ENCODE measurements around the gene DGKB. TPM values are rescaled to one million over a fixed set of nuclear protein-coding genes. Genes with fewer than 3 reads are reported as not detected.

Gene DGKB
- total RNA-seq, 4 donors from 2014 or later, result 4.4 to 33.1 (median 9.3) TPM

DNA sequence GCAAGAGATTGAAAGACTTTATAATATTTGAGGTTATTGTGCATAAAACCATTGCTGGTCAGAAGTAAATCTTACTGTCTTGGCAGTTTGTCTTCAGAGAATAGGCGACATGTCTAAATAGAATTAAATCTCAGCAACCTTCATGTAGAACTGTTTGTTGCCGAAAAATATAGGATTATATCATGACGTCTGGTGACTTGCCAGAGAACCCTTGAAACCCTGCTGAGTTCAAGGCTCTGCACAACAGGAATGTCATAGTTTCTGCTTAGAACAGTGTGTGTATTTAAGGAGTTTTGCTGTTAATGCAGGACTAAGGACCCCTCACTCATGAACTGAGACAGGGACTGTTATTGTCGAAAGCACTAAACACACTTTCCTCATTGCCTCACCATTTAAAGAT is 706.7 kb downstream of the DGKB start:
- TF ChIP-seq CTCF (IDR thresholded peaks at IDR 0.05) (no peak), POLR2A (IDR thresholded peaks at IDR 0.05) (no peak)
- Histone ChIP-seq H3K27me3 (no peaks in the 10 kb centered on the region), H3K27ac (no peak overlapping the region), H3K4me3 (no peak overlapping the region), H3K9me3 (no peaks in the 10 kb centered on the region), H3K4me1 (no peaks in the 10 kb centered on the region), H3K36me3 (no peaks in the 10 kb centered on the region)
- intact Hi-C loops (cut with DNase I; ENCODE audit: low total_unique reads), result no loop called here
- no peak for DNase-seq

GRCh38 chr7:14195079-14195478 is 707.5 kb downstream of the DGKB start:
- Histone ChIP-seq H3K27me3 (no peaks in the 10 kb centered on the region), H3K4me3 (no peak overlapping the region), H3K36me3 (no peaks in the 10 kb centered on the region), H3K4me1 (no peaks in the 10 kb centered on the region), H3K9me3 (no peaks in the 10 kb centered on the region), H3K27ac (no peak overlapping the region)
- no peak for TF ChIP-seq POLR2A (IDR thresholded peaks at IDR 0.05)
- TF ChIP-seq CTCF (IDR thresholded peaks at IDR 0.05), result no peak
- no peak for DNase-seq
- intact Hi-C loops (cut with DNase I; ENCODE audit: low total_unique reads), result no loop called here

DNA sequence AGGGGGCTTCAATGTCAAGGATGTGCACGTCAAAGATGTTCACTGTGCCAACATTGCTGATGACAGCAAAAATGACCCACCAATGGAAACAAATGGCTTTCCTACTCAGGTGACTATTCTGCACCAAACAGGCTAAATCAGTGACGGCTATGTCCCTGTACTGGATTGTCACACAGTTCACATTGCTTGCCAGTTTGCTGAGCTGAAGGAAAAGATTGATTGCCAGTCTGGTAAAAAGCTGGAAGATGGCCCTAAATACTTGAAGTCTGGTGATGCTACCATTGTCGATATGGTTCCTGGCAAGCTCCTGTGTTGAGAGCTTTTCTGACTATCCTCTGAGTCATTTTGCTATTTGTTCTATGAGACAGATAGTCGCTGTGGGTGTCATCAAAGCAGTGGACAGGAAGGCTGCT is 710.9 kb downstream of the DGKB start:
- no peak for DNase-seq
- TF ChIP-seq CTCF (IDR thresholded peaks at IDR 0.05) (no peak), POLR2A (IDR thresholded peaks at IDR 0.05) (no peak)
- H3K27ac ChIP-seq, result no peak overlapping the region
- no peaks in the 10 kb centered on the region for H3K4me1 ChIP-seq
- intact Hi-C loops (cut with DNase I; ENCODE audit: low total_unique reads), result no loop called here
- no peaks in the 10 kb centered on the region for H3K9me3 ChIP-seq
- no peaks in the 10 kb centered on the region for H3K36me3 ChIP-seq
- H3K27me3 ChIP-seq, result no peaks in the 10 kb centered on the region
- no peak overlapping the region for H3K4me3 ChIP-seq

DNA sequence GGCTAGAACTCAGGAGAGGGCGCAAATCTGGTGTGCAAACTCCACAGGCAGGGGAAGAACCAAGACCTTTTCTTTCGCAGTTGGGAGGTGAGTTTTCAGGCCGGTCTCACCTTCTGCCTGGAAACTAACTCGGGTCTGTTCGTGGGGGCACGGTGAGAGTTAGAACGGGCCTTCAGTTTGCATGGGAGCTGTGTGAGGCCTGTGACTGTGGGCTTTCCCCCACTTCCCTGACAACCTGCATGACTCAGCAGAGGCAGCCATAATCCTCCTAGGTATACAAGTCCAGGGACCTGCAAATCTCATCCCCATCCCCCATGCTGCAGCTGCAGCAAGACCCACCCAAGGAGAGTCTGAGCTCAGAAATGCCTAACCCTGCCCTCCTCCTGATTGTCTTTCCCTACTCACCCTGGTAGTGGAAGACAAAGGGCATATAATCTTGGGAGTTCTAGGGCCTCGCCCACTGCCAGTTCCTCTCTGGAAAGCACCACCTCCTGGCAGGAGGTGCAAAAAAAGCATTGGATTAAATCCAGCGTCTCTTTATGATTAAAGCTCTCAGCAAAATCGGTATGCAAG is 718.2 kb downstream of the DGKB start:
- Histone ChIP-seq H3K9me3 (no peaks in the 10 kb centered on the region), H3K36me3 (no peaks in the 10 kb centered on the region), H3K4me3 (no peak overlapping the region), H3K27ac (no peak overlapping the region), H3K4me1 (no peaks in the 10 kb centered on the region), H3K27me3 (no peaks in the 10 kb centered on the region)
- TF ChIP-seq POLR2A (IDR thresholded peaks at IDR 0.05) (no peak), CTCF (IDR thresholded peaks at IDR 0.05) (no peak)
- intact Hi-C loops (cut with DNase I; ENCODE audit: low total_unique reads), result no loop called here
- DNase-seq, result no peak

GRCh38 chr7:14179781-14180180 is 722.8 kb downstream of the DGKB start:
- TF ChIP-seq POLR2A (IDR thresholded peaks at IDR 0.05) (no peak), CTCF (IDR thresholded peaks at IDR 0.05) (no peak)
- DNase-seq, result no peak
- no peaks in the 10 kb centered on the region for H3K27me3 ChIP-seq
- no peak overlapping the region for H3K27ac ChIP-seq
- no peaks in the 10 kb centered on the region for H3K36me3 ChIP-seq
- no peak overlapping the region for H3K4me3 ChIP-seq
- H3K9me3 ChIP-seq, result no peaks in the 10 kb centered on the region
- H3K4me1 ChIP-seq, result no peaks in the 10 kb centered on the region
- intact Hi-C loops (cut with DNase I; ENCODE audit: low total_unique reads), result no loop called here
